GM04503 (cell line): Measurements from ENCODE around the gene NUP54.

Experiments
- DNase-seq: peaks from one replicate; pipeline ENCODE4 v3.0.0-alpha.2; 2012; ENCODE audit warnings: low read depth

NUP54 gene

GRCh38 chr4:76148142-76148865 lies at the start of gene NUP54:
TSS of gene NUP54 (minus strand) at chr4:76148397. CDS start at chr4:76148374, 23 bp downstream.
- peak; percentile 70 for DNase-seq

- no peak for DNase-seq
These were observed 49.0 kb upstream of the NUP54 start for GRCh38 chr4:76197031-76197743.

- DNase-seq = no peak
These were observed 48.2 kb upstream of the NUP54 start for GRCh38 chr4:76196376-76196775.

GRCh38 chr4:76195326-76195725 lies 47.1 kb upstream of the NUP54 start:
- no peak for DNase-seq

GRCh38 chr4:76194325-76194724 lies 46.1 kb upstream of the NUP54 start:
- peak; percentile 85 for DNase-seq

- no peak for DNase-seq
These were observed 44.0 kb upstream of the NUP54 start for GRCh38 chr4:76192236-76192635.

- DNase-seq = no peak
These were observed 40.4 kb upstream of the NUP54 start for GRCh38 chr4:76188557-76188956.

GRCh38 chr4:76188149-76188548 lies 40.0 kb upstream of the NUP54 start:
- DNase-seq = no peak

- DNase-seq = no peak
These were observed 39.0 kb upstream of the NUP54 start for GRCh38 chr4:76187152-76187551.

GRCh38 chr4:76182463-76182862 lies 34.3 kb upstream of the NUP54 start:
- DNase-seq = no peak

GRCh38 chr4:76179398-76180318 lies 31.5 kb upstream of the NUP54 start:
- no peak for DNase-seq

- DNase-seq = no peak
These were observed 30.1 kb upstream of the NUP54 start for GRCh38 chr4:76178296-76178695.

- DNase-seq = no peak
These were observed 29.5 kb upstream of the NUP54 start for GRCh38 chr4:76177709-76178108.

GRCh38 chr4:76175336-76175735 lies 27.1 kb upstream of the NUP54 start:
- DNase-seq = no peak

- no peak for DNase-seq
These were observed 26.0 kb upstream of the NUP54 start for GRCh38 chr4:76174216-76174615.

GRCh38 chr4:76168688-76169087 lies 20.5 kb upstream of the NUP54 start:
- DNase-seq = no peak

- no peak for DNase-seq
These were observed 18.3 kb upstream of the NUP54 start for GRCh38 chr4:76166480-76166879.

GRCh38 chr4:76160355-76160754 lies 12.2 kb upstream of the NUP54 start:
- no peak for DNase-seq

- no peak for DNase-seq
These were observed 8.4 kb upstream of the NUP54 start for GRCh38 chr4:76156635-76157034.

GRCh38 chr4:76155979-76156378 lies 7.8 kb upstream of the NUP54 start:
- no peak for DNase-seq

- no peak for DNase-seq
These were observed 5.2 kb upstream of the NUP54 start for GRCh38 chr4:76153356-76153755.

- DNase-seq = peak; percentile 19
These were observed 599 bp downstream of the NUP54 start for GRCh38 chr4:76147454-76148141.
